Peyer's patch (tissue), 4 donors: ENCODE data around the gene CHCHD3.

Experiments
- POLR2A ChIP-seq, 2 donors: fragments of 450-650 bp; IDR thresholded peaks; one replicate each; pipeline ENCODE4 v1.5.1; 2017; ENCODE audit warnings: antibody characterized with exemption in 2 of 2, mild to moderate bottlenecking in 2 of 2, moderate library complexity in 2 of 2
- TF ChIP-seq, protein P1 (sequence below), 6 experiments: fragments of 450-650 bp in 4 of 6; fragments of 200-600 bp in 2 of 6; sonication (generic) in 1 of 6; IDR thresholded peaks; one replicate each; pipeline ENCODE4 v1.5.1; 2017 to 2019; ENCODE audit warnings: antibody characterized with exemption in 6 of 6, mild to moderate bottlenecking in 3 of 6, moderate library complexity in 1 of 6

DNA sequence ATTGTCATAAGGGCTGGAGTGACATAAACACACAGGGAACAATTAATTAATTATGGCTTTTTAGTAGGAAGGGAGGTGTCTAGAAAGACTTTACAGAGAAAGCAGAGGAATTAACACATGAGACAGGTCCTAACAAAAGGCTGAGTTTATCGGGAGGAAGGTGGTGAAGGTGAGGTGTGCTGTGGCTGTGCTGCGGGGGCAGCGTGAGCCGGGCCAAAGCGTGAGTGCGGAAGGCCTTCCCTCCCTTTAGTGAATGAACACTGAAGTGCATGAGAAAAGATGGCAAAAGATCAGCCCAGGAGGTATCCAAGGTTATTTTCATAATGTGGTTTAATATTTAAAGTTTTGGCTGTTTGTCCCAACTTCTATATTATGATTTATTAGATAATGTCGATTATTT is 262.2 kb downstream of the CHCHD3 start:
- no peak for TF ChIP-seq POLR2A (IDR thresholded peaks at IDR 0.05)
- TF ChIP-seq, protein P1, sequence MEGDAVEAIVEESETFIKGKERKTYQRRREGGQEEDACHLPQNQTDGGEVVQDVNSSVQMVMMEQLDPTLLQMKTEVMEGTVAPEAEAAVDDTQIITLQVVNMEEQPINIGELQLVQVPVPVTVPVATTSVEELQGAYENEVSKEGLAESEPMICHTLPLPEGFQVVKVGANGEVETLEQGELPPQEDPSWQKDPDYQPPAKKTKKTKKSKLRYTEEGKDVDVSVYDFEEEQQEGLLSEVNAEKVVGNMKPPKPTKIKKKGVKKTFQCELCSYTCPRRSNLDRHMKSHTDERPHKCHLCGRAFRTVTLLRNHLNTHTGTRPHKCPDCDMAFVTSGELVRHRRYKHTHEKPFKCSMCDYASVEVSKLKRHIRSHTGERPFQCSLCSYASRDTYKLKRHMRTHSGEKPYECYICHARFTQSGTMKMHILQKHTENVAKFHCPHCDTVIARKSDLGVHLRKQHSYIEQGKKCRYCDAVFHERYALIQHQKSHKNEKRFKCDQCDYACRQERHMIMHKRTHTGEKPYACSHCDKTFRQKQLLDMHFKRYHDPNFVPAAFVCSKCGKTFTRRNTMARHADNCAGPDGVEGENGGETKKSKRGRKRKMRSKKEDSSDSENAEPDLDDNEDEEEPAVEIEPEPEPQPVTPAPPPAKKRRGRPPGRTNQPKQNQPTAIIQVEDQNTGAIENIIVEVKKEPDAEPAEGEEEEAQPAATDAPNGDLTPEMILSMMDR (IDR thresholded peaks at IDR 0.05), result no peak
